Measurements from ENCODE around the gene DNMT1. TPM values are rescaled to one million over a fixed set of nuclear protein-coding genes. Genes with fewer than 3 reads are reported as not detected.
"Not testable (repeated sequence)": the region's sequence is repeated elsewhere in the genome, so short reads cannot be mapped to it uniquely, and the experiment has no call there.

DNMT1 gene
- polyA plus RNA-seq, 4 donors: 89.1 to 111 (median 105) TPM

GRCh38 chr19:10187315-10187714 is 7.4 kb downstream of the DNMT1 start:
- no peak for DNase-seq (ENCODE audit: low read depth in 4 of 4, low spot score in 3 of 4)

- no peak for DNase-seq (ENCODE audit: low read depth in 4 of 4, low spot score in 3 of 4)
Observed at GRCh38 chr19:10184636-10185035, 10.1 kb downstream of the DNMT1 start.

DNA sequence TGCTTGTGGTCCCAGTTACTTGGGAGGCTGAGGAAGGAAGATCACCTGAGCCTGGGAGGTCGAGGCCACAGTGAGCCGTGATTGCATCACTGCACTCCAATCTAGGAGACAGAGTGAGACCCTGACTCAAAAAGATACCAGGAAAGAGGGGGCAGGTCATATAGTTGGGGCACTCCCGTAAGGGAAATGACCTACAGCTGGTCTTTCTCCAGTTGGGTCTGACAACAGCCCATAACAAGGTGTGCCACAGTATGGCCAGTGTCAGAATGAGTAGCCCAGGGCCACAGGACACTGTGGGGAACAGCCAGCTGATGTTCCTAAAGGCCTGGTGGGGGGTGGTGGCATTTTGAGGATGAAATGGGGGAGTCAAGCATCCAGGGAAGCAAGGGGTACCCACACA is 10.8 kb downstream of the DNMT1 start:
- DNase-seq (ENCODE audit: low read depth in 4 of 4, low spot score in 3 of 4): no peak

GRCh38 chr19:10182847-10183246 is 11.9 kb downstream of the DNMT1 start:
- no peak for DNase-seq (ENCODE audit: low read depth in 4 of 4, low spot score in 3 of 4)

DNA sequence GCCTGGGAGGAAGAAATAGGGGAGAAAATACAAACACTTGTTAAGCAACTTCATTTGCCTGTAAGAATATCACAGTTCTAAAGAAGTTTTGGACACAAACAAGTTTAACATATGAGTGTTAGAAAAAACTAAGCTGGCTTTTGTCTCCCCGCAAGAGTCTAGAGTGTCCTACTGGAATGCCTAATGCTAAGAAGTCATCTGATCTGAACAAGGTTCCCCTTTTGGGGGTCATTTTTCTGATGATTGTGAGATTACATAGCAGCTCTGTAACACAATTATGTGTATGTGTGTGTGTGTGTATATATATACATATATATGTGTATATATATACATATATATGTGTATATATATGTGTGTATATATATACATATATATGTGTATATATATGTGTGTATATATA is 12.7 kb downstream of the DNMT1 start:
- no peak for DNase-seq (ENCODE audit: low read depth in 4 of 4, low spot score in 3 of 4)

DNA sequence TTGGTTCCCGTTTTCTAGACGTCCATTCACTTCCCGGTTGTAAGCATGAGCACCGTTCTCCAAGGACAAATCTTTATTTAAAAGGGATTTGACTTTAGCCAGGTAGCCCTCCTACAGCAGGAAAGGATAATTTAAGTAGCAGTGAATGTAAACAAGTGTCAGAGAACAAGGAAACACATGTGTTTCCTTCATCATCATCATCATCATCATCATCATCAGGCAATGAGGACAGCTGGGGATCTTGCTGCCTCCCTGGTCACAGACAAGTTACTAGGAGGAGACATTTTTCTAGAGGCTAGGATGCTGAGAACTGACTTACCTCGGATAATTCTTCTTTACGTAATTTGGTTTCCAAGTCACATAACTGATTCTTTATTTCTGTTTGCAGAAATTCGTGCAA is 14.3 kb downstream of the DNMT1 start:
- no peak for DNase-seq (ENCODE audit: low read depth in 4 of 4, low spot score in 3 of 4)

- DNase-seq (ENCODE audit: low read depth in 4 of 4, low spot score in 3 of 4): not testable (repeated sequence)
Observed at GRCh38 chr19:10180024-10180423, 14.7 kb downstream of the DNMT1 start.

DNA sequence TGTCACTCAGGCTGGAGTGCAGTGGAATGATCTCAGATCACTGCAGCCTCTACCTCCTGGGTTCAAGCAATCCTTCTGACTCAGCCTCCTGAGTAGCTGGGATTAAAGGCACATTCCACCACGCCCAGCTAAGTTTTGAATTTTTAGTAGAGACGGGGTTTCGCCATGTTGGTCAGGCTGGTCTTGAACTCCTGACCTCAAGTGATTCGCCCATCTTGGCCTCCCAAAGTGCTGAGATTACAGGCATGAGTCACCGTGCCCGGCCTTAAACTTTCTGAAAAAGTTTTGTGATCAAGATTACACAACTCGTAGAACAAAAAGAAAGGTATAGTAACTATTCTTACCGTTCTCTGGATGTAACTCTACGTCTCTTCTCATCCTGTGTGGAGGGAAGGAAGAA is 21.2 kb downstream of the DNMT1 start:
- DNase-seq (ENCODE audit: low read depth in 4 of 4, low spot score in 3 of 4): no peak

DNA sequence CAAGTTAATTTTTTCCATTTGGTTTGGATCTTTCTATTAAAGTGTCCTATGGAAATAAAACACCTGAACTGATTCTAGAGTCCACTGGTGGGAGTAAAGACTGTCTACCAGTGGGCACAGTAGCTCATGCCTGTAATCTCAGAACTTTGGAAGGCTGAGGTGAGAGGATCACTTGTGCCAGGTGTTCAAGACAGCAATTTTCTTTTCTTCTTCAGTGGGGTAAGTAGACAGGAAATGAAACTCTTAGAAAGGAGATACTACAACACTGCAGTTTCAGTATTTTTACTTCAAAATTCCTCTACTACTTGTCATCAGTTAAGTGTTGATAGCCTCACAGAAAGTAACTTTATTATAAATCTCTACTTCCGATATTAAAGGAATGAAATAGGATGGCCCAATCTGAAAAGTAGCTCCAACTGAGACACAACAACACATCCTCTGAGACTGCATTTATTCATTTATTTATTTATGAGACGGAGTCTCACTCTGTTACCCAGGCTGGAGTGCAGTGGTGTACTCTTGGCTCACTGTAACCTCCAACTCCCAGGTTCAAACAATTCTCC is 26.3 kb downstream of the DNMT1 start:
- DNase-seq (ENCODE audit: low read depth in 4 of 4, low spot score in 3 of 4): no peak

- DNase-seq (ENCODE audit: low read depth in 4 of 4, low spot score in 3 of 4): no peak
Observed at GRCh38 chr19:10167459-10167858, 27.3 kb downstream of the DNMT1 start.

DNA sequence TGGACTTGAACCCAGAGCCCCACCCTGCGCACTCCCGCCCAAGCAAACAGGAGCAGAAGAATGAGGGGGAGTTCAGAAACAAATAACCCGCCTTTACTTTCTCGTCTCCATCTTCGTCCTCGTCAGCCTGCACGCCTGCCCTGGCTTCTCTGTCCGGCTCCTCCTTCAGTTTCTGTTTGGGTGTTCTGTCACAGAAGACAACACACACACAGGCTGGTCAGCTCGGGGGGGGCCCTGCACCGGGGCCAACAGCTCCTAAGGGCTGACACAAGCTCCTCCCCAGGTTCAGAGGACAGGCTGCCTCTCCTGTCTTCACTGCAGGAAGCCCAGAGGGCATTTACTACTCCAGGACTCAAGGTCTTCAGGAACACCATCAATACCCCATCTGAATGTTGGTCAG is 28.3 kb downstream of the DNMT1 start:
- not testable (repeated sequence) for DNase-seq (ENCODE audit: low read depth in 4 of 4, low spot score in 3 of 4)

- no peak for DNase-seq (ENCODE audit: low read depth in 4 of 4, low spot score in 3 of 4)
Observed at GRCh38 chr19:10166046-10166445, 28.7 kb downstream of the DNMT1 start.

GRCh38 chr19:10163536-10163935 is 31.2 kb downstream of the DNMT1 start:
- DNase-seq (ENCODE audit: low read depth in 4 of 4, low spot score in 3 of 4): no peak

GRCh38 chr19:10159610-10160009 is 35.1 kb downstream of the DNMT1 start:
- DNase-seq (ENCODE audit: low read depth in 4 of 4, low spot score in 3 of 4): no peak

DNA sequence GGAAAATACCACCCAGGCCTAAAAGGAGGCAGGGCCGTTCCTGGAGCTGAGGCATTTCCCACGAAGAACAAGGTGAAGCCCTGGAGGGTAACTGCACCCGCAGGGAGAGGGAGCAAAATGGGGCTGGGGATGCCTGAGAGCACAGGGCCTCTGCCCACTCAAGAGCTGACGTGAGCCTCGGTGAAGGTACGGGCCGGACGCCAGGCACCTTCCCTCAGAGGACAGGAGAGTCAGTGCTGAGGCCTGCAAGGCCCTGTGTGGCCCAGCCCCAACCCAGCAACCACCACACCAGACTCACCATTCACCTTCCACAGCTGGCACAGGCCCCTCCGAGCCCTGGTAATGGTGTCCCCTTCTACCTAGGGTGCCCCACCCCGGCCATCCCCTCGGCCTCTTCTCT is 36.3 kb downstream of the DNMT1 start:
- DNase-seq (ENCODE audit: low read depth in 4 of 4, low spot score in 3 of 4): no peak

DNA sequence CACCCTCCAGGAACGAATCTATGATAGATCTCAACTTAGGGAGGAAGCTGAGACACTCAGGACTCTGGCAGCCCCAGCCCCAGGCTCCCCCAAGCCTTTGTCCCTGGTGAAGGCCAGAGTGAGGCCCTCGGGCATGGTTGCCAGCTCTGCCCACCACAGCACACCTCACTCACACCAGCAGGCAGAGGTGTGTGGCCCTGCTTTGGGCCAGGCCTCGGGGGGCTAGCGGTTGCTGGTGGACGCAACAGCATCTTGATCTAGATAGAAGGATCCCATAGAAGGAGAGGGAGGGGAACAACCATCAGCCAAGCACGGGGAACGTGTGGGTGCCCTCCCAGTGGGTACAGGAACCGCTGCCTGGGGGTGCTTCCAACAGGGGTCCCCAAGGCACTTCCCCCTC is 36.7 kb downstream of the DNMT1 start:
- DNase-seq (ENCODE audit: low read depth in 4 of 4, low spot score in 3 of 4): no peak

- no peak for DNase-seq (ENCODE audit: low read depth in 4 of 4, low spot score in 3 of 4)
Observed at GRCh38 chr19:10155839-10156238, 38.9 kb downstream of the DNMT1 start.

DNA sequence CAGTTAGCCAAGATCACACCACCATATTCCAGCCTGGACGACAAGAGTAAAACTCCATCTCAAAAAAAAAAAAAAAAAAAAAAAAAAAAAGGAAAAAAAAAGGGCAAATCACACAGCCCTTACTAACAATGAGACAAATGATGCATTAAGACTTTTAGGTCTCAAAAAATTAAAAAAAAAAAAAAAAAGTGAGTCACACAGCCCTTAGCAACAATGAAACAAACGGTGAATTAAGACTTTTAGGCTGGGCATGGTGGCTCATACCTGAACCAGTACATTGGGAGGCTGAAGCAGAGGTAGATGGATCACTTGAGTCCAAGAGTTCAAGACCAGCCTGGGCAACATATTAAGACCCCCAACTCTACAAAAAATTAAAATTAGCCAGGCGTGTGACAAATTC is 42.7 kb downstream of the DNMT1 start:
- no peak for DNase-seq (ENCODE audit: low read depth in 4 of 4, low spot score in 3 of 4)

DNA sequence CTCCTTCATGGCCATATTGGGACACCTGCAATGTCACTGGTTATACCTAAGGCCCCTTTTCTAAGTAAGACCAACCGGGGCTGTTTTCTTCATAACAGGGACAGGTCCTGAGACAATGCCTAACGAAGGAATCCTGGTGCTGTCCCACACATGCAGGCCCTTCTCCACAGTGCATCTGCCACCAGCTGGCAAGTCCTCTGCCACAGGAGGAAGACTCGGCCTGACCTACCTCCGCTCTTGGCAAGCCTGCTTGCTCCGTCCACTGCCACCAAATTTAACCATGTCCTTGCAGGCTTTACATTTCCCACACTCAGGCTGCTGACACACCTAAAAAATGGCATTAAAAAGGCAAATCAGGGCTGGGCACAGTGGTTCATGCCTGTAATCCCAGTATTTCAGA is 43.2 kb downstream of the DNMT1 start:
- DNase-seq (ENCODE audit: low read depth in 4 of 4, low spot score in 3 of 4): no peak

GRCh38 chr19:10149427-10149826 is 45.3 kb downstream of the DNMT1 start:
- DNase-seq (ENCODE audit: low read depth in 4 of 4, low spot score in 3 of 4): no peak

- no peak for DNase-seq (ENCODE audit: low read depth in 4 of 4, low spot score in 3 of 4)
Observed at GRCh38 chr19:10146142-10146541, 48.6 kb downstream of the DNMT1 start.

DNA sequence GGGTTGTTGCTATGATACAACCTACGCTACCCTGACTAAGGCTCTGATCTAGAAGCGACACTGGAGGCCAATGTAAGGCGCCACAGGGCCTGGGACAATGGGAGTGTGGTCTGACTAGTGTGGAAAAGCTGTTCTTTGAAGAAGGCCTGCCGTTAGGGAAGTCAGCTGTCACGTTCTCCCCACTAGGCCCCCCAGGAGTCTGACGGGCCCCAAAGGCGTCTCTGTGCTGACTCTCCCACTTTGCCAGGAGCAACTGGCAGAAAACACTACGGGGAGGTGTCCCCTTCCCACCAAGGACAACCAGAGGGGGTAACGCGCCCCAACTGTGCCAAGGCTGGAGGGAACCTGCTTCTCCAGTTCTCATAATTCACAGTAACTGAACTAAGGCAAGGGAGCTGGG is 49.7 kb downstream of the DNMT1 start:
- no peak for DNase-seq (ENCODE audit: low read depth in 4 of 4, low spot score in 3 of 4)

DNA sequence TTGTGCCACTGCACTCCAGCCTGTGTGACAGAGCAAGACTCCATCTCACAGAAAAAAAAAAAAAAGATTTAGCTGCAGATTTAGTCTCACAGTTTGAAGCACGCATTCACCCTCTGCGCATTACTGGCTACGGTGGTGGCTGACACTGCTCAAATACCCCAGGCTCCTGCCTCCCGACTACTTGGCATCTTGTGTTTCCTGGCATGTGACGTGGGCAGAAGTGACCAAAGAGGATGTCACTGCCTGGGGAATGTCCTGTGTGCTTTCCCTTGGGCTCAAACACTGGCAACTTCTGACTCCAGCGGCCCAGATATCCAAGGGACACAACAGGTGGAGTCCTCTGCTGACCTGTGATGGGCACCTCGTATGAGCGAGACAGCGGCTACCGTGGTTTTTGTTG is 50.4 kb downstream of the DNMT1 start:
- no peak for DNase-seq (ENCODE audit: low read depth in 4 of 4, low spot score in 3 of 4)
